Liver (tissue), 9 donors: Measurements from ENCODE around the gene POLR2C. TPM values are rescaled to one million over a fixed set of nuclear protein-coding genes. Genes with fewer than 3 reads are reported as not detected.
A peak's percentile ranks its signal among the peaks of the same experiment; 100 is the strongest.

Experiments
- DNase-seq: peaks from one replicate; pipeline ENCODE4 v3.0.0-alpha.2; 2017; ENCODE audit warnings: low spot score
- H3K27ac ChIP-seq, 2 donors: one replicate each; pipeline ENCODE4 v1.7.0; 2013; ENCODE audit warnings: inconsistent platforms in 2 of 2, low read length in 2 of 2, control low read depth in 1 of 2, low read depth in 1 of 2, mild to moderate bottlenecking in 1 of 2
- H3K27me3 ChIP-seq, 4 donors: one replicate each; pipeline versions ENCODE4 v1.6.1 to v1.7.0; 2013; ENCODE audit warnings: low read length in 3 of 4, inconsistent platforms in 1 of 4, mild to moderate bottlenecking in 1 of 4, moderate library complexity in 1 of 4; ENCODE audit not compliant: control insufficient read depth in 4 of 4, insufficient read depth in 4 of 4
- H3K36me3 ChIP-seq, 4 donors: one replicate each; pipeline versions ENCODE4 v1.6.1 to v1.7.0; 2013; ENCODE audit warnings: low read length in 3 of 4, mild to moderate bottlenecking in 3 of 4, low read depth in 1 of 4, moderate library complexity in 1 of 4; ENCODE audit not compliant: control insufficient read depth in 4 of 4, insufficient read depth in 3 of 4
- H3K4me1 ChIP-seq, 4 donors: one replicate each; pipeline versions ENCODE4 v1.6.1 to v1.7.0; 2013; ENCODE audit warnings: low read length in 3 of 4, mild to moderate bottlenecking in 3 of 4, moderate library complexity in 1 of 4; ENCODE audit not compliant: control insufficient read depth in 4 of 4, insufficient read depth in 4 of 4
- H3K4me3 ChIP-seq, 3 donors: one replicate each; pipeline versions ENCODE4 v1.6.1 to v1.7.0; 2013; ENCODE audit warnings: low read length in 3 of 3, control low read depth in 1 of 3, low read depth in 1 of 3, mild to moderate bottlenecking in 1 of 3
- H3K9ac ChIP-seq, 2 donors: one replicate each; pipeline ENCODE4 v1.7.0; 2013; ENCODE audit warnings: low read length in 2 of 2, mild to moderate bottlenecking in 2 of 2, moderate library complexity in 2 of 2, control low read depth in 1 of 2, low read depth in 1 of 2
- H3K9me3 ChIP-seq, 4 donors: one replicate each; pipeline versions ENCODE4 v1.6.1 to v1.7.0; 2013; ENCODE audit warnings: low read length in 3 of 4; ENCODE audit not compliant: control insufficient read depth in 4 of 4
- ATF3 ChIP-seq: IDR thresholded peaks from 2 replicates; pipeline ENCODE4 v1.6.1; 2016; ENCODE audit warnings: antibody characterized with exemption
- EGR1 ChIP-seq, 2 donors: IDR thresholded peaks; 2 replicates each; pipeline ENCODE4 v1.6.1; 2016 to 2018; ENCODE audit warnings: antibody characterized with exemption in 2 of 2, low read depth in 2 of 2
- FOXA1 ChIP-seq: IDR thresholded peaks from 2 replicates; pipeline ENCODE4 v1.6.1; 2016; ENCODE audit warnings: antibody characterized with exemption
- FOXA2 ChIP-seq: IDR thresholded peaks from 2 replicates; pipeline ENCODE4 v1.6.1; 2016; ENCODE audit warnings: antibody characterized with exemption
- GABPA ChIP-seq, 2 donors: IDR thresholded peaks in 1 of 2; conservative IDR thresholded peaks in 1 of 2; 2 replicates each; pipeline ENCODE4 v1.6.1; 2016; ENCODE audit warnings: antibody characterized with exemption in 2 of 2, mild to moderate bottlenecking in 1 of 2, moderate library complexity in 1 of 2
- HNF4A ChIP-seq, 2 donors: conservative IDR thresholded peaks; 2 replicates each; pipeline ENCODE4 v1.6.1; 2016; ENCODE audit warnings: antibody characterized with exemption in 2 of 2, mild to moderate bottlenecking in 2 of 2
- HNF4G ChIP-seq: IDR thresholded peaks from 2 replicates; pipeline ENCODE4 v1.6.1; 2016; ENCODE audit warnings: antibody characterized with exemption
- JUND ChIP-seq, 2 donors: IDR thresholded peaks; 2 replicates each; pipeline ENCODE4 v1.6.1; 2016; ENCODE audit warnings: antibody characterized with exemption in 2 of 2
- MAX ChIP-seq: IDR thresholded peaks from 2 replicates; pipeline ENCODE4 v1.6.1; 2016; ENCODE audit warnings: antibody characterized with exemption
- NR2F2 ChIP-seq: IDR thresholded peaks from 2 replicates; pipeline ENCODE4 v1.6.1; 2016; ENCODE audit warnings: antibody characterized with exemption
- RAD21 ChIP-seq, 2 donors: IDR thresholded peaks; 2 replicates each; pipeline ENCODE4 v1.6.1; 2016; ENCODE audit warnings: antibody characterized with exemption in 2 of 2, mild to moderate bottlenecking in 2 of 2
- REST ChIP-seq: IDR thresholded peaks from 2 replicates; pipeline ENCODE4 v1.6.1; 2016; ENCODE audit warnings: antibody characterized with exemption, mild to moderate bottlenecking
- RXRA ChIP-seq, 2 donors: IDR thresholded peaks; 2 replicates each; pipeline ENCODE4 v1.6.1; 2017 to 2018; ENCODE audit warnings: antibody characterized with exemption in 2 of 2, mild to moderate bottlenecking in 1 of 2
- SP1 ChIP-seq: IDR thresholded peaks from 2 replicates; pipeline ENCODE4 v1.6.1; 2018; ENCODE audit warnings: antibody characterized with exemption, mild to moderate bottlenecking
- TAF1 ChIP-seq: conservative IDR thresholded peaks from 2 replicates; pipeline ENCODE4 v1.6.1; 2016; ENCODE audit warnings: antibody characterized with exemption, mild to moderate bottlenecking
- YY1 ChIP-seq: IDR thresholded peaks from 2 replicates; pipeline ENCODE4 v1.6.1; 2016; ENCODE audit warnings: antibody characterized with exemption, mild to moderate bottlenecking
- ZBTB33 ChIP-seq: IDR thresholded peaks from 2 replicates; pipeline ENCODE4 v1.6.1; 2016; ENCODE audit warnings: antibody characterized with exemption
- WGBS: extraction: QIAGEN DNeasy Blood & Tissue Kit; methylation state at CpG from one replicate; pipeline ENCODE4 v1.1.7; 2013; 5-methylcytosine and 5-hydroxymethylcytosine counted together
- polyA plus RNA-seq, 2 donors: library from polyadenylated mRNA; stranded (reverse) in 1 of 2; unstranded in 1 of 2; fragments of 200-250 nt in 1 of 2; fragments of >200 nt in 1 of 2; fragmentation: Nextera tagmentation in 1 of 2; extraction: Ambion mirVana in 1 of 2; gene quantifications; one replicate each; pipeline versions ENCODE4 v1.2.1 to v1.2.3, GENCODE V29; 2013 to 2015
- total RNA-seq, 2 donors: library from RNA; depleted of rRNA; stranded (reverse); fragments of >200 nt; gene quantifications; one replicate each; pipeline ENCODE4 v1.2.3, GENCODE V29; 2014
- donor health status: healthy.
- donor health status: healthy.
- donor health status: healthy.
- donor health status: healthy.
- donor health status: healthy.

The POLR2C gene
- total and polyA plus RNA-seq, 4 donors: 25.4 to 68.0 (median 51.3) TPM

GRCh38 chr16:57446531-57447185 is 15.8 kb upstream of the POLR2C start:
- DNase-seq: no peak
- H3K9ac ChIP-seq: peak overlapping the region; percentile 1 to 68
- H3K27me3 ChIP-seq: no peaks in the 10 kb centered on the region
- peak overlapping the region; percentile 88 to 97 (median 90) for H3K4me3 ChIP-seq
- TF ChIP-seq YY1 (no peak), JUND (IDR thresholded peaks at IDR 0.05) (no peak), SP1 (no peak), EGR1 (IDR thresholded peaks at IDR 0.05; ENCODE audit: low read depth in 2 of 2) (no peak), ZBTB33 (no peak), NR2F2 (no peak), FOXA1 (no peak), ATF3 (no peak), MAX (no peak), RXRA (IDR thresholded peaks at IDR 0.05) (no peak), RAD21 (IDR thresholded peaks at IDR 0.05) (no peak), FOXA2 (no peak), HNF4A (conservative IDR thresholded peaks at IDR 0.05) (no peak), GABPA (IDR thresholded peaks at IDR 0.05 in 1 of 2, conservative IDR thresholded peaks at IDR 0.05 in 1 of 2) (no peak), TAF1 (no peak)
- H3K27ac ChIP-seq: peak overlapping the region; percentile 83 to 96
- 4% methylated on average over 28 of the region's 28 CpGs for WGBS
- H3K4me1 ChIP-seq: peaks cover 4 to 26% (median 16%) of the 10 kb centered on the region in 4 donors
- peaks cover 0 to 12% (median 5%) of the 10 kb centered on the region in 4 donors for H3K36me3 ChIP-seq
- H3K9me3 ChIP-seq: no peaks in the 10 kb centered on the region

GRCh38 chr16:57447186-57447962 is 15.1 kb upstream of the POLR2C start, which contains the start of the genes CIAPIN1 and COQ9:
Gene CIAPIN1 (minus strand): TSS chr16:57447385. CDS start chr16:57440928, 6,457 bp downstream.
Gene COQ9 (plus strand): TSS chr16:57447479. CDS start chr16:57447506, 27 bp downstream.
- Histone ChIP-seq H3K27me3 (no peaks in the 10 kb centered on the region), H3K36me3 (peaks cover 0 to 19% (median 10%) of the 10 kb centered on the region in 4 donors), H3K4me1 (peaks cover 4 to 26% (median 16%) of the 10 kb centered on the region in 4 donors), H3K4me3 (peak within 1 kb of the TSS; percentile 88 to 97 (median 90)), H3K9ac (peak within 1 kb of the TSS; percentile 84 to 92), H3K9me3 (no peaks in the 10 kb centered on the region), H3K27ac (peak within 1 kb of the TSS; percentile 83 to 96)
- peak; percentile 90 for DNase-seq
- under 1% methylated on average over 68 of the region's 68 CpGs for WGBS
- TF ChIP-seq RAD21 (IDR thresholded peaks at IDR 0.05) (peak in 1 of 2 donors; percentile 6), FOXA2 (no peak), ZBTB33 (peak; percentile 99), REST (peak; percentile 82), YY1 (peak; percentile 99), GABPA (IDR thresholded peaks at IDR 0.05 in 1 of 2, conservative IDR thresholded peaks at IDR 0.05 in 1 of 2) (peak; percentile 46 to 93), RXRA (IDR thresholded peaks at IDR 0.05) (no peak), TAF1 (peak; percentile 85), SP1 (no peak), HNF4G (no peak), FOXA1 (no peak), HNF4A (conservative IDR thresholded peaks at IDR 0.05) (peak in 1 of 2 donors; percentile 11), ATF3 (no peak)
